ENCODE measurements around the gene TMTC4.

The TMTC4 gene

GRCh38 chr13:100695509-100695773 is 20.8 kb upstream of the TMTC4 start:
- Histone ChIP-seq H3K9me3 (ENCODE audit: insufficient read depth, low read depth, low read length) (peaks cover 4% of the 10 kb centered on the region), H2BK5ac (ENCODE audit: low read depth, low read length, poor library complexity) (no peak overlapping the region), H3K14ac (ENCODE audit: low read length) (no peak overlapping the region), H2BK12ac (ENCODE audit: low read length) (no peak overlapping the region), H3K18ac (ENCODE audit: low read length) (no peak overlapping the region), H3K23ac (ENCODE audit: low read length) (no peak overlapping the region), H3K79me1 (ENCODE audit: low read length) (no peaks in the 10 kb centered on the region), H3K4me1 (ENCODE audit: control insufficient read depth in 1 of 2, insufficient read depth in 2 of 2, low read length in 2 of 2) (no peaks in the 10 kb centered on the region), H3K4ac (ENCODE audit: low read depth, low read length) (no peak overlapping the region), H4K12ac (ENCODE audit: low read depth, low read length) (no peak overlapping the region), H3K27me3 (ENCODE audit: insufficient read depth, low read length) (no peaks in the 10 kb centered on the region), H2AK5ac (ENCODE audit: low read length) (no peak overlapping the region), H3K36me3 (ENCODE audit: control insufficient read depth in 1 of 2, insufficient read depth in 2 of 2, low read length in 2 of 2) (no peaks in the 10 kb centered on the region), H3K79me2 (ENCODE audit: control insufficient read depth, insufficient read depth, low read length, poor library complexity) (no peaks in the 10 kb centered on the region), H3K4me3 (ENCODE audit: low read depth, low read length) (no peak overlapping the region), H4K8ac (ENCODE audit: low read depth, low read length) (no peak overlapping the region), H2AFZ (ENCODE audit: insufficient read depth, low read length, poor library complexity) (no peak overlapping the region), H4K91ac (ENCODE audit: low read depth, low read length) (no peak overlapping the region), H2BK120ac (ENCODE audit: insufficient read depth, low read length, poor library complexity) (no peak overlapping the region), H3K4me2 (ENCODE audit: low read length) (no peak overlapping the region), H3K9ac (ENCODE audit: low read length) (no peak overlapping the region), H3K27ac (ENCODE audit: low read depth, low read length) (no peak overlapping the region)
- DNase-seq = no peak
- no CpG with 5 or more reads among the region's 2 CpGs for WGBS (ENCODE audit: extremely low coverage, insufficient coverage, insufficient read length)

DNA sequence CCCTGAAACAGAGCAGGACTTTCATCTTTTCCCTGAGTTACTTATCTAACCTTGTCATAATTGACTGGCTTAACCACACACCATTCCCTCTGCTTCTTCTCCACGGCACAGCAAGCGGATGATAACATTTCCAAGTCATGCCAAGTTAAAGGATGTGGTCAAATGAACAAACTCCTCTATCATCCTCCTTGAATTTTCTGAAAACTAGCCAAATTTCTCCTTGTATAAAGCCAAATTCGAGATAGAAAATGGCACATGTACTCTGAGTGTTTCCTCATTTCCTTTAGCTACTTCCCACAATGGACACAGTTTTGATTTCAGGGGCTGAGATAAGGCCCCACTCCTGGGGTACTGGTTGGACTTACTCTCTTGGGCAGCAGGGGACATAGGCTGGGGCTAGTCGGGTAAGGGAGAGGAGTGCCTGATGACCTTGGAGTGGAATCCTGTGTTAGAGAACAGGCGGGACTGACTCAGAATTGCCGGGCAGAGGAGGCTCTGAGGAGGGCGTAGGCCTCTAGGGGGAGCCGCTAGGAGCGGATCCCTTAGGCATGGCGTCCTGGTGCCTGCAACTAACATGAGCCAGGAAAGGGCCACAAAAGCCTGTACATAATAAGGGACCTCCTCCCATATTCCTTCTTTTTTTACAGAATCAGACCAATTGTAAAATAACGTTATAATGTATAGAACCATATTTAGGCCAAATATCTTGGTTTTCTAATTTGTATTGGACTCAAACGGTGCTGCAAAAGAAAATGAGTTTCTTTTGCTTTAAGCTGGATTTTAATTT is 20.3 kb upstream of the TMTC4 start:
- Histone ChIP-seq H2BK12ac (ENCODE audit: low read length) (no peak overlapping the region), H3K27me3 (ENCODE audit: insufficient read depth, low read length) (no peaks in the 10 kb centered on the region), H3K18ac (ENCODE audit: low read length) (no peak overlapping the region), H3K4me3 (ENCODE audit: low read depth, low read length) (no peak overlapping the region), H3K79me1 (ENCODE audit: low read length) (no peaks in the 10 kb centered on the region), H3K9ac (ENCODE audit: low read length) (no peak overlapping the region), H3K14ac (ENCODE audit: low read length) (no peak overlapping the region), H2AFZ (ENCODE audit: insufficient read depth, low read length, poor library complexity) (no peak overlapping the region), H3K27ac (ENCODE audit: low read depth, low read length) (no peak overlapping the region), H3K4me2 (ENCODE audit: low read length) (no peak overlapping the region), H2AK5ac (ENCODE audit: low read length) (no peak overlapping the region), H4K91ac (ENCODE audit: low read depth, low read length) (no peak overlapping the region), H3K23ac (ENCODE audit: low read length) (no peak overlapping the region), H2BK5ac (ENCODE audit: low read depth, low read length, poor library complexity) (no peak overlapping the region), H4K8ac (ENCODE audit: low read depth, low read length) (no peak overlapping the region), H4K12ac (ENCODE audit: low read depth, low read length) (no peak overlapping the region), H3K36me3 (ENCODE audit: control insufficient read depth in 1 of 2, insufficient read depth in 2 of 2, low read length in 2 of 2) (no peaks in the 10 kb centered on the region), H3K9me3 (ENCODE audit: insufficient read depth, low read depth, low read length) (peaks cover 7% of the 10 kb centered on the region), H3K4me1 (ENCODE audit: control insufficient read depth in 1 of 2, insufficient read depth in 2 of 2, low read length in 2 of 2) (no peaks in the 10 kb centered on the region), H3K79me2 (ENCODE audit: control insufficient read depth, insufficient read depth, low read length, poor library complexity) (no peaks in the 10 kb centered on the region), H3K4ac (ENCODE audit: low read depth, low read length) (no peak overlapping the region), H2BK120ac (ENCODE audit: insufficient read depth, low read length, poor library complexity) (no peak overlapping the region)
- WGBS (ENCODE audit: extremely low coverage, insufficient coverage, insufficient read length) = no CpG with 5 or more reads among the region's 12 CpGs
- peak; percentile 19 to 59 for DNase-seq

DNA sequence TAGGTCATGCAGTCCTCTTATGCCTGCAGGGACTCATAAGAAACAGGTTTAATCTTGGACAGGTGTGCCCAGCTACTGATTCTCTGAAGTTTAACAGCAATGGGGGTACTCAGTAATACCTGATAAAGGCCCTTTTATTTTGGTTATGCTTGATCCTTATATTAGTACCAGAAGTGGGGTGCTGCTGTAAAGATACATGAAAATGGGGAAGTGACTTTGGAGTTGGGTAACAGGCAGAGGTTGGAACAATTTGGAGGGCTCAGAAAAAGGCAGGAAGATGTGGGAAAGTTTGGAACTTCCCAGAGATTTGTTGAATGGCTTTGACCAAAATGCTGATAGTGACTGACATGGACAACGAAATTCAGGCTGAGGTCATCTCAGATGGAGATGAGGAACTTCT is 14.6 kb upstream of the TMTC4 start:
- Histone ChIP-seq H2BK120ac (ENCODE audit: insufficient read depth, low read length, poor library complexity) (no peak overlapping the region), H3K4ac (ENCODE audit: low read depth, low read length) (no peak overlapping the region), H4K91ac (ENCODE audit: low read depth, low read length) (no peak overlapping the region), H3K9me3 (ENCODE audit: insufficient read depth, low read depth, low read length) (peaks cover 6% of the 10 kb centered on the region), H3K14ac (ENCODE audit: low read length) (no peak overlapping the region), H3K27me3 (ENCODE audit: insufficient read depth, low read length) (no peaks in the 10 kb centered on the region), H4K12ac (ENCODE audit: low read depth, low read length) (no peak overlapping the region), H2AK5ac (ENCODE audit: low read length) (no peak overlapping the region), H3K36me3 (ENCODE audit: control insufficient read depth in 1 of 2, insufficient read depth in 2 of 2, low read length in 2 of 2) (no peaks in the 10 kb centered on the region), H3K23ac (ENCODE audit: low read length) (no peak overlapping the region), H2BK5ac (ENCODE audit: low read depth, low read length, poor library complexity) (no peak overlapping the region), H3K4me1 (ENCODE audit: control insufficient read depth in 1 of 2, insufficient read depth in 2 of 2, low read length in 2 of 2) (no peaks in the 10 kb centered on the region), H3K79me1 (ENCODE audit: low read length) (no peaks in the 10 kb centered on the region), H3K4me3 (ENCODE audit: low read depth, low read length) (no peak overlapping the region), H2AFZ (ENCODE audit: insufficient read depth, low read length, poor library complexity) (no peak overlapping the region), H3K9ac (ENCODE audit: low read length) (no peak overlapping the region), H4K8ac (ENCODE audit: low read depth, low read length) (no peak overlapping the region), H3K18ac (ENCODE audit: low read length) (no peak overlapping the region), H3K27ac (ENCODE audit: low read depth, low read length) (no peak overlapping the region), H3K79me2 (ENCODE audit: control insufficient read depth, insufficient read depth, low read length, poor library complexity) (no peaks in the 10 kb centered on the region), H2BK12ac (ENCODE audit: low read length) (no peak overlapping the region), H3K4me2 (ENCODE audit: low read length) (no peak overlapping the region)
- no CpG with 5 or more reads among the region's 1 CpG for WGBS (ENCODE audit: extremely low coverage, insufficient coverage, insufficient read length)
- no peak for DNase-seq

GRCh38 chr13:100680131-100680530 is 5.5 kb upstream of the TMTC4 start:
- H3K9me3 ChIP-seq (ENCODE audit: insufficient read depth, low read depth, low read length) = peaks cover 3% of the 10 kb centered on the region
- no CpG with 5 or more reads among the region's 3 CpGs for WGBS (ENCODE audit: extremely low coverage, insufficient coverage, insufficient read length)
- no peak overlapping the region for H3K23ac ChIP-seq (ENCODE audit: low read length)

More at GRCh38 chr13:100680131-100680530, 5.5 kb upstream of the TMTC4 start:
- Histone ChIP-seq H3K4me3 (ENCODE audit: low read depth, low read length) (no peak overlapping the region), H2BK12ac (ENCODE audit: low read length) (no peak overlapping the region), H4K8ac (ENCODE audit: low read depth, low read length) (no peak overlapping the region), H4K91ac (ENCODE audit: low read depth, low read length) (no peak overlapping the region), H3K36me3 (ENCODE audit: control insufficient read depth in 1 of 2, insufficient read depth in 2 of 2, low read length in 2 of 2) (no peaks in the 10 kb centered on the region), H2AK5ac (ENCODE audit: low read length) (no peak overlapping the region), H3K14ac (ENCODE audit: low read length) (no peak overlapping the region), H3K4me2 (ENCODE audit: low read length) (no peak overlapping the region), H2BK5ac (ENCODE audit: low read depth, low read length, poor library complexity) (no peak overlapping the region), H2BK120ac (ENCODE audit: insufficient read depth, low read length, poor library complexity) (no peak overlapping the region), H2AFZ (ENCODE audit: insufficient read depth, low read length, poor library complexity) (no peak overlapping the region), H3K4ac (ENCODE audit: low read depth, low read length) (no peak overlapping the region), H3K18ac (ENCODE audit: low read length) (no peak overlapping the region), H3K79me2 (ENCODE audit: control insufficient read depth, insufficient read depth, low read length, poor library complexity) (peaks cover under 1% of the 10 kb centered on the region), H3K4me1 (ENCODE audit: control insufficient read depth in 1 of 2, insufficient read depth in 2 of 2, low read length in 2 of 2) (peaks cover 0 to 2% of the 10 kb centered on the region in 2 experiments), H3K27me3 (ENCODE audit: insufficient read depth, low read length) (no peaks in the 10 kb centered on the region), H3K27ac (ENCODE audit: low read depth, low read length) (no peak overlapping the region), H4K12ac (ENCODE audit: low read depth, low read length) (no peak overlapping the region), H3K79me1 (ENCODE audit: low read length) (peaks cover 2% of the 10 kb centered on the region), H3K9ac (ENCODE audit: low read length) (no peak overlapping the region)
- no peak for DNase-seq
